Measurements from ENCODE around the gene BIN2.
"Not testable (repeated sequence)": the region's sequence is repeated elsewhere in the genome, so short reads cannot be mapped to it uniquely, and the experiment has no call there.

Gene BIN2

DNA sequence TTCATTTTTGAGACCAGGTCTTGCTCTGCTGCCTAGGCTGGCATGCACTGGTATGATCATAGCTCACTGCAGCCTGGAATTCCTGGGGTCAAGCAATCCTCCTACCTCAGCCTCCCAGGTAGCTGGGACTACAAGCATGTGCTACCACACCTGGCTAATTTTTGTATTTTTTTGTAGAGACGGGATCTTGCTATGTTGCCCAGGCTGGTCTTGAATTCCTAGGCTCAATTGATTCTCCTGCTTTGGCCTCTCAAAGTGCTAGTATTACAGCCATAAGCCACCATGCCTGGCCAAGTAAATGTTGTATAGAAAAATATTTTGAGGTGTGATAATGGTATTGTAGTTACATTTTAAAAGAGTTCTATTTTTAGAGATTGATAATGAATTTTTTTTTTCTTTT is 12.6 kb downstream of the BIN2 start:
- ATAC-seq = no peak
- no peak for DNase-seq

- DNase-seq (no peak), ATAC-seq (no peak)
Observed at GRCh38 chr12:51307655-51308593, 16.1 kb downstream of the BIN2 start.

DNA sequence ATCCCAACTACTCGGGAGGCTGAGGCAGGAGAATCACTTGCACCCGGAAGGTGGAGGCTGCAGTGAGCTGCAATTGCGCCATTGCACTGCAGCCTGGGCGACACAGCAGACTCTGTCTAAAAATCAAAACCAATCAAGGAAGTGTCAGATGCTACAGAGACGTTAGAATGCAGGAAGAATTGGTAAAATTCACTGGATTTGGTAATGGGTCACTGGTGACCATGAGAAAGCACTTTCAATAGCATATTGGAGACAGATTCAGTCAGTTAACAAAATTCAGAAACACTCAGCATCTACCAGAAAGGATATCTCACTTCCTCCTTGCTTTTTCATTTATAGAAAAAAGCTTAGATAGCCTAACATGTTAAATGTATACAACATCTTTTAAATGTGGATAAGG is 17.5 kb downstream of the BIN2 start:
- no peak for DNase-seq
- no peak for ATAC-seq

DNA sequence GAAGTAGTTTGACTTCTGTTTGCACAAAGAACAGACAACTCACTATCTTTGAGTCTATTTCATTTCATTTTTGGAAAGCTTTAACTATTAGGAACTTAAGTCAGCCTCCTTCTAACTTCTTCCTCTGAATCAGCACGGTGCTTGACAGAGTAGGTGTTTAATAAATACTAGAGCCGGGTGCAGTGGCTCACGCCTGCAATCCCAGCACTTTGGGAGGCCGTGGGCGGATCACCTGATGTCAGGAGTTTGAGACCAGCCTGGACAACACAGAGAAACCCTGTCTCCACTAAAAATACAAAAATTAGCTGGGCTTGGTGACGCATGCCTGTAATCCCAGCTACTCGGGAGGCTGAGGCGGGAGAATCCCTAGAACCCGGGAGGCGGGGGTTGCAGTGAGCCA is 23.2 kb downstream of the BIN2 start:
- not testable (repeated sequence) for DNase-seq, ATAC-seq

- ATAC-seq (no peak), DNase-seq (no peak)
Observed at GRCh38 chr12:51295651-51296050, 28.3 kb downstream of the BIN2 start.

DNA sequence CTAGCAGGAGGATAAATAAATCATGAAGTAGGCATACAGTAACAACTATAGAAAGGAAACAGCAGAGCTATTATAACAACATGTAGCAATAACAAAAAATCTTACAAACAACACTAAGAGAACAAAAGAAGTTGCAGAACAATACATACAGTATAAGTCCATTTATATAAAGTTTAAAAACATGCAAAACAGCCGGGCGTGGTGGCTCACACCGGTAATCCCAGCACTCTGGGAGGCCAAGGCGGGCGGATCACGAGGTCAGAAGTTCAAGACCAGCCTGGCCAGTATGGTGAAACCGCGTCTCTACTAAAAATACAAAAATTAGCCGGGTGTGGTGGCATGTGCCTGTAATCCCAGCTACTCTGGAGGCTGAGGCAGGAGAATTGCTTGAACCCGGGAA is 29.9 kb downstream of the BIN2 start:
- not testable (repeated sequence) for ATAC-seq, DNase-seq

DNA sequence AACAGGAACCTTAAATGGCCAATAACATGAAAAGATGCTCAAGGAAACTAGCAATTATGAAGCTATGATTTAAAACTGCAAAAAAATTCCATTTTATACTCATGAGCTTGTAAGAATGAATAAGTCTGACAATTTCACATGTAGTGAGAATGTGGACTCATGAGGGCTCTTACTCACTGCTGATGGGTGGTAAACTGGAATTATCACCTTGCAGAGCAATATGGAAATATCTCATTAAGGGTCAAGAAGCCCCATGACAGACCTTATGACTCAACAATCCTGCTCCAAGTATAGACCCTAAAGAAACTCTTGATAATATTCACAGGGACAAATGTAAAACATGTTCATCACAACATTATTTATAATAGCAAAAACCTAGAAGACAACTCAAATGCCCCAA is 30.3 kb downstream of the BIN2 start:
- ATAC-seq = peak; percentile 95

GRCh38 chr12:51291603-51292513 is 32.1 kb downstream of the BIN2 start:
- ATAC-seq, DNase-seq: not testable (repeated sequence)

More for the DNA sequence above, 30.3 kb downstream of the BIN2 start:
- no peak for DNase-seq

- ATAC-seq = no peak
- no peak for DNase-seq
Observed at GRCh38 chr12:51285843-51286242, 38.1 kb downstream of the BIN2 start.

- DNase-seq = no peak
- no peak for ATAC-seq
Observed at GRCh38 chr12:51281202-51281924, 42.6 kb downstream of the BIN2 start.

GRCh38 chr12:51275088-51275487 is 48.9 kb downstream of the BIN2 start:
- DNase-seq (no peak), ATAC-seq (peak; percentile 24)

DNA sequence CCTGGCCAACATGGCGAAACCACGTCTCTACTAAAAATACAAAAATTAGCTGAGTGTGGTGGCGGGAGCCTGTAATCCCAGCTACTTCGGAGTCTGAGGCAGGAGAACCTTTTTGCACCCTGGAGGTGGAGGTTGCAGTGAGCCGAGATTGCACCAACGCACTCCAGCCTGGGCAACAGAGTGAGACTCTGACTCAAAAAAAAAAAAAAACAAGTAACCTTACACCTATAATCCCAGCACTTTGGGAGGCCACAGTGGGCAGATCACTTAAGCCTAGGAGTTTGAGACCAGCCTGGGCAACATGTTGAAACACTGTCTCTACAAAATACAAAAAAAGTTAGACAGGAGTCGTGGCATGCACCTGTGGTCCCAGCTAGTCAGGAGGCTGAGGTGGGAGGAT is 51.2 kb downstream of the BIN2 start:
- DNase-seq, ATAC-seq: not testable (repeated sequence)

DNA sequence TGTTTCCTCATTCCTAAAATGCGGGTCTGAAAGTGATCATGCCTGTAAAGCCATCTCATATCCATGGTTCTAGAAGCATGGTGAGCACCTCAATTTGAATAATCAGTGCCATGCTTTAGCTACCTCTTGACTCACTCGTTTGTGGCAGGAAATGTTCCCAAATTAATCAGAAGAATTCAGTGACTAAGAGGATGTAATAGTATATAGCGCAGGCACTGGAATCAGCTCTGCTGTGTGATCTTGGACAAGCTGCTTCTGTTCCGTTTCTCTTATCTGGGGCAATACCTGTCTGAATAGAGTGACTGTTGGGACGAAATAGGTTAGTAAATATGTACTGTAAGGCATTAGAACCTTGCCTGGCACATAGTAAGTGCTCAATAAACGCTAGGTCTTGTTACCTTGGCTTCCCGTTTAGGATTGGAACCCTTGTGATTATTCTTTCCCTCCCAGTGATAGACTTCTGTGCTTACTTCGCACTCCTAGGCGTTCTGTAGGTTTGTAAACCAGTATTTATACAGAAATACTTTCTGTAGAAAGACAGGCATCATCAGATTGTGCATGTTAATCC is 52.9 kb downstream of the BIN2 start:
- ATAC-seq (peak; percentile 44), DNase-seq (no peak)

DNA sequence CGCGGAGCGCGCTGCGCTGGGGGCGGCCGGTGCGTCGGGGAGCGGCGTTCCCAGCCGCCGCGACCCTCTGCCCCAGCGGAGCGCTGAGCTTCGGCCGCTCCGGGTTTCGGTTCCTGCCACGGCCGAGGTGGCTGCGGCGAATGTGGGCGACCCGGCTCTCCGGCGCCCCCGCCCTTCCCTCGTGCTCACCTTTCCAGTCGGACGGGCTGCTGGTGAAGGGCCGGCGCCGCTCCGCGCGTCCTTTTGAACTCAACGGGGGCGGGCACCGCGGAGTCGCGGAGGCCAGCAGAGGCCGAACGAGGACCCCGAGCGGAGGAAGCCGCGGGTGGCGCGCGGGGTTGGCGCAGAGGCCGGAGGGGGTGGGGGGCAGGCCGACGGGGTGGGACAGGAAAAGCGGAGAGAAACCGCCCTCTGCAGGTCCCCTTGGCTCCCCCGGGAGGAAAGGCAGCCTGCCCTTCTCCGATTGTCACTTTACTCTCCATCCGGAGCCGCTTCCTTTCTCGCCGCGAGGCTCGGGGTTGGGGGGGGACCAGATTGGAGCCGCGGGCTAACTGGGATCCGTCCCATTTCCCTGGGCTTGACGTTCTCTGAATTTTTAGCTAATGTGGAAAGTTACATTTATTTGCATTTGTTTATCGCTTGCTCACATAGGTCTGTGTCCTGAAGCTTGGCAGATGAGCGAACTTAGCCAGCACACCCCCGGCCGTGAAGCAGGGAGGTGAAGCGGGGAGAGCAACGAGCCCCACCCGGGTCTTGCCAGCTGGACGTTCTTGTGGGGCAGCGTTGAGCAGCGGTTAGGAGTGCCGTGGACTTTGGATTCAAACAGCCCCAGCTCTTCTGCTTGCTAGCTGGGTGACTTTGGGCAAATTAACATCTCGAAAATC is 53.7 kb downstream of the BIN2 start, which contains the start of gene SMAGP:
Gene SMAGP (minus strand): TSS at position 349 of the 884 bp plus-strand sequence. CDS start 1,137 bp downstream, outside the sequence.
- DNase-seq (peak; percentile 58), ATAC-seq (peak; percentile 47)

DNA sequence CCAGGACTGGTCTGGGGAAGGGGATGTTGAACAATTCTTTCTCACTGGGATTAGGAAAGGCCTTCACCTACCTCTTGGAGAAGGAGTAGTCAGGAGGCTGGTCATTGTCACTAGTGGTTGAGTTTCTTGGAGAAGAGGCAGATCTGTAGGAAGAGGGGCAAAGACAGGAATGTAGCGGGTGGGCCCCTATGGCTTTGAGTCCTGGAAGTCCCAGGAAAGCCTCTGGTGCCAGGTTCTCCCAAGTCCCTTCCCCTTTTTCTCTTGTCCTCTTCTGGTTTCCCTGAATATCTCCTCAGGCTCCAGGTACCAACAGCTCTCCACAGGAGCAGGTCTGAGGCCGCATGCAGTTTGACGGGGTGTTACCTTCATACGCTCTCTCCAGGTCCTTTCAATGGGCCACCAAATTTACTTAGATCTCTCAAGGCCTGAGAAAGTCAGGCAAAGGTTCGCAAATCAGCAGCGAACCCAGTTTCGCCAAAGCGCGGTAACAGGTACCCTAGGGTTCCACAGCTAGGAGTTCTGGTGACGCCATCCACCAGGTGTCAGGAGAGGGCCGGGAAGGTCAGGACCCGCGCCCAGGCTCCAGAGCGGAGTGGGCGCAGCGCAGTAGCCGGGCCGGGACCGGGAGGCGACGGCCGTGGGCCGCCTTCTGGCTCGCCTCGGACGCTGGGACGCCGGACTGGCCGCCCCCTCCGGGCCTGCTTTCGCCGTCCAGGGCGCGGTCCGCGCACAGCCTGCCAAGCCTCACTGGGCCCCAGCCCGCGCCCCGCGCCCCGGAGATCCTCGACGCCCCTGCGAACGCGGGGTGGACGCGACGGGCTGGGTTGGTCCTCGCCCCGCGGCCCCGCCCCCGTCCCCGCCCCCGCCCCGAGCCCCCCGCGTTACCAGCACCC is 54.6 kb downstream of the BIN2 start:
- peak; percentile 64 for ATAC-seq

DNA sequence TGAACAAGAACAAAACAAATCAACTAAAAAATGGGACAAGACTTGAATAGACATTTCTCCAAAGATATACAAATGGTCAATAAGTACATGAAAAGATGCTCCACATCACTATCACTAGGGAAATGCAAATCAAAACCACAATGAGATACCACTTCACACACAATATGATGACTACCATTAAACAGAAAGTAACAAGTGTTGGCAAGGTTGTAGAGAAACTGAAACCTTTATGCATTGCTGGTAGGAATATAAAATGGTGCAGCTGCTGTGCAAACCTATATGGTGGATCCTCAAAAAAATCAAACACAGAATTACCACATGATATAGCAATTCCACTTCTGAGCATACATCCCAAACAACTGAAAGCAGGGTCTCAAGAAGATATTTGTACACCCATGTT is 59.0 kb downstream of the BIN2 start:
- peak; percentile 76 for ATAC-seq
- DNase-seq = no peak

More for the DNA sequence above, 54.6 kb downstream of the BIN2 start:
- peak; percentile 70 for DNase-seq

DNA sequence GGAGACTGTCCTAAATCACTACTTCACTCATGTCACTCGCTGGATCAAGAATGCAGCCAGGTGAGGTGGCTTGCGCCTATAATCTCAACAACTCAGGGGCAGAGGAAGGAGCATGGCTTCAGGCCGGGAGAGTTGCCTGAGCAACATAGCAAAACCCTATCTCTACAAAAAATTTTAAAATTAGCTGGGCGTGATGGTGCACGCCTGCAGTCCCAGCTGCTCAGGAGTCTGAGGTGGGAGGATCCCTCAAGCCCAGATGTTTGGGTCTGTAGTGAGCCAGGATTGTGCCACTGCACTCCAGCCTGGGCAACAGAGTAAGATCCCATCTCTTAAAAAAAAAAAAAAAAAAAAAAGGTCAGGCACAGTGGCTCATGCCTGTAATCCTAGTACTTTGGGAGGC is 59.7 kb downstream of the BIN2 start:
- DNase-seq (no peak), ATAC-seq (no peak)

DNA sequence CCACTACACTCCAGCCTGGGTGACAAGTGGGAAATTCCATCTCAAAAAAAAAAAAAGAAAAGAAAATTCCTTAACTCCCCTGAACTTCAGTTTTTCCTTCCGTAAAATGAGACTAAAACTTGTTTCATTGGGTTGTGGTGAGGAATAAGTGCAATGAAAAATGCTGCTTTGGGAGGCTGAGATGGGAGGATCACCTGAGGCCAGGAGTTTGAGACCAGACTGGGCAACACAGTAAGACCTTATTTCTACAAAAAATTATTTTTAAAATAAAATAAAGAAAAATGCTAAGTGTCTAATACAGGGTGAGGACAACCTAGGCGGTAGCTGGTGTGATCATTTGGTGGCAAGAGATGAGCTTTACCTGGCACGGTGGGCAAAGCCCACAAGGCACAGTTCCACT is 60.6 kb downstream of the BIN2 start:
- DNase-seq = no peak
- ATAC-seq = no peak

- peak; percentile 30 for ATAC-seq
- peak; percentile 41 for DNase-seq
Observed at GRCh38 chr12:51262758-51263177, 61.2 kb downstream of the BIN2 start.
